Pons (tissue), 1 donor: ENCODE results near the gene TMBIM1.

Experiments used
- DNase-seq: peaks from one replicate; pipeline ENCODE4 v3.0.0-alpha.2; 2016; ENCODE audit warnings: low spot score

The TMBIM1 gene

DNA sequence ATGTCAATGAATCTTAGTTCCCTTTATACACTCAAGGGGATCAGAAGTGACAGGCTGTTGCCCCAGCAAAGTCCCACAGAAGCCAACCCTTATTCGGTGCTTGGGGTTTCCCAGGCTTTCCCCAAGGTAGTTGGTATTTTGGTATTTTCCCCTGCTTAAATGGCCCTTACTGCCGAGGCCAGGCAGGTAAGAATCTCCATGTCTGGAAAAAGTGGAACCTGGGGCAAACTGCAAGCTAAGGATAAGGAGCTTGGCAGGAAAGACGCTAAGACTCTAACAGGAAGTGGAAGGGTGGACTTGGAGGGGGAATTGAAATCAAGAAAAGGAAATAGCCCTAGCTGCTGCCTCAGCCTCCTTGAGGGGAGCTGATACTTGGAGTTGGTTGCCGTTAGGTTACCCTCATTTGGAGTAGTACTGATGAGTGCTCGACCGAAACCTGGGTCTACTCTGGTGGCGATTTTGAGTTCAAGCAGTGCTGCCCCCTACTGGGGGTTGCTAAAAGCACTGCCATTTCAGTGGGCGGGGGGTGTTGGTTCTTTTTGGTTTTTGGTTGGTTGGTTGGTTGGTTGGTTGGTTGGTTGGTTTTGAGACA, 34.8 kb downstream of the TMBIM1 start:
- DNase-seq: peak; percentile 84

DNA sequence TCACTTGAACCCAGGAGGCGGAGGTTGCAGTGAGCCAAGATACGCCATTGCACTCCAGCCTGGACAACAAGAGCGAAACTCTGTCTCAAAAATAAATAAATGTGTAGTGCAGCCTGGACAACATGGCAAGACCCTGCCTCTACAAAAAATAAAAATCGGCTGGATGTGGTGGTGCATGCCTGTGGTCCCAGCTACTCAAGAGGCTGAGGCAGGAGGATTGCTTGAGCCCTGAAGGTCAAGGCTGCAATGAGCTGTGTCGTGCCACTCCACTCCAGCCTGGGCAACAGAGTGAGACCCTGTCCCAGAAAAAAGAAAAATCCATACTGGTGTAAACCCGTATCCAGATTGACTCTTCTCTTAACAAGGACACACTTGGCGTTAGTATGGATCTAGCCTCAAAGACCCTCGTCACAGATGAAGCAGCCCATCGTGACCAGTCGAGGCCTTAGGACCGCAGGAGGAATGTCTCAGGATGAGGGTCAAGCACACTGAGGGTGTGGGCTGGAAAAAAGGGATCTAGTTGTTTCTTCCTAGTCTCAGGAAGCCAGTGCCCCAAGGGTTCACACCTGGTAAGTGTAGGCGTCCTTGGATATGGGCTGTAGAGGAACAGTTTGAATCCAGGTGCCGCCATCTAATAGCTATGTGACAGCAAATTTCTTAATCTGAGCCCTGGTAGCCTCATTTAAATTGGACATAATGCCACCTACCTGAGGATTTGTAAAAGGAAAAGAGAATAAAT, 35.5 kb downstream of the TMBIM1 start:
- DNase-seq: no peak

DNA sequence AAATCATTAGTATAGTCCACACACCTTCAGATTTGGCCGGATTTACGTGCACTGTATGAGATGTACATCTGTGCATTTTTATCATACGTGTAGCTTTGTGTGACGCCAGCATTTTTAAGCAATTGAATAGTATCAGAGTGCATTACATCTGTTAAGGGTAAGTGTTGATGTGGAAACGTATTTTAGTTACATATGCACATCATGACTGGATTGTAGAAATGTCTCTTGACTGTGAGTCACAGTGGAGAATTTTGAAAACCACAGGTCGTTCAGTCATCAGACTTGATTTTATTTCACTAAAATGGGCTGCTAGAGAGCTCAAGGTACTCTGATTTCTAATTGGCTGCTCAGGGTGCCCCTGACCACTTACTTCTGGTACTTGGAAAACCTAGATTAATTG, 36.9 kb downstream of the TMBIM1 start:
- DNase-seq: no peak

DNA sequence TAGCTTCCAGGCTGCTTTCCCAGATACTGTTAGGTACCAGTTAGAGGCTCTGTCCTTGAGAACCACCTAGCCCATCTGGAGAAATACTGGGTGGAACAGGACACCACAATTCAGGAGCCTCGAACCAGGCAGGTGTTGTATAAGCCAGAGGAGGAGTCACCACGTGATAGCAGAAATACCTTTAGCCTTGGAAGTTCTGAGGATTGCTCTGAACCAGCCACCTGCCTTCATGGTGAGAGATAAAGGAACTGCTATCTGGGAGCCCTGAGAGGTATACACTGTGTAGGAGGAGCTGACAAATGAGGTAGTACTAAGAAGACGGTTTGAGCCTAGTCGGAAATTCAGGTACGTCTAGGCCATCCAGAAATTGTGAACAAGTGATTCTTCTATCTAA, 39.1 kb downstream of the TMBIM1 start:
- no peak for DNase-seq

DNA sequence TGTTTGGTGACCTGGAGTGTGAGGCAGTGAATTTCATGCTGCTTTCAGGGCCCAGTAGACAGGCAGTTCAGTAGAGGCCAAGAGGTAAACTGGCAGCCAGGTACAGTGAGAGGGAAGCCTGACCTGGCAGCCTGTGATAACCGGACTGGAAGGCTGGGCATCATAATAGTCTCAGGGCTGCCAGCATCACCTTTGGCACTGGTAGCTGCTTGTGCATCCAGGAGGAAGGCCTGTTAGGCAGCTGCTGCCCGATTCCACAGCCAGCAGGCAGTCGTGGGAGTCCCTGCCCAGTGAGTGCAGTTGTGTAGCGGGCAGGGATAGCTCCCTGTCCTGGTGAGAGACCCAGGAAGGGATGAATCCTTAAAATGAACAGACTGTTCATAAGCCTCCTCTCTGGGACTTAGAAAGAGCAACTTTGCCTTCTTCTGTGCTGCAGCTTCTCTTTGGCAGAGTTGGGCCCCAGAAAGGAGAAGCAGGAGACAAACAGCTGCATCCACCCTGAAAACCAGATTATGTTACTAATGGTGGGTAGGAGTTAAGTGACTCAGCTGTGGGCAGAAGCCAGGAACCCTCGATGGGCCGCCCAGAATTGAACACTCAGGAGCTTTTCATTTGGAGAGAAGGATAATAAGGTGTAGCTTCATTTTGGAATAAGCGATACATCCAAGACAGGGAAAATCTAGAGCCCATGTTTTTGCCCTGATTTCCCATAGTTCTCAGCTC, 39.6 kb downstream of the TMBIM1 start:
- no peak for DNase-seq

DNA sequence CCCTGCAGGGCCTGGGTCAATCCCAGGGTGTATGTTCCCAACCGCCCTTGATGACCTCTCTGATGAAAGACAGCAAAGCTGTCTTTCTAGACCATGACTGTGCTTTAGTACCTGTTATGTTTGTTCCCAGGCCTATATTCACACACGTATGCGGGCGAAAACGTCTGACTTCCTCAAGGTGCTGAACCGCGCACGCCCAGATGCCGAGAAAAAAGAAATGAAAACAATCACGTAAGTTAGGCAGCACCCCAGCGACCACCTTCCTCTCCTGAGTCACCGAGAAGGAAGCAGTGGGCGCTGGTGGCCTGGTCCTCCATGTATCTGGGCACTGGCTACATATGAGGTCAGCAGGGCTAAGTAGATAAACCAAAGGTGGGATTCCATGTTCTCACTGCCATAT, 42.6 kb downstream of the TMBIM1 start:
- DNase-seq: no peak

DNA sequence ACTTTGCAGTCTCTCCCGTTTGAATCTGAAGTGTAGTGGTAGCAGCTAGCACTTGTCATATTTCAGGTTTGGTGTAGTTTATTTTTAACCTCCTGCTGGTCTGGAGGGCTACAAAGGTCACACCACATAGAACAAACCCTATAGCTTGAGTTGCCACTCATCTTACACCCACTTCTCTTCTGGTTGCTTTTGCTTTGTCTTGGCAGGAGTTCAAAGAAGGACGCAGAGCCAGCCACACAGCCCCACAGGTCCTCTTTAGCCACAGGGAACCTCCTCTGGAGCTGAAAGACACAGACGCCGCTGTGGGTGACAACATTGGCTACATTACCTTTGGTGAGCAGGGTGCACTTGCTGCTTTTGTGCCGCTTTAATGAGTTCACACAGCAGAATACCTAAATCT, 47.1 kb downstream of the TMBIM1 start:
- no peak for DNase-seq

DNA sequence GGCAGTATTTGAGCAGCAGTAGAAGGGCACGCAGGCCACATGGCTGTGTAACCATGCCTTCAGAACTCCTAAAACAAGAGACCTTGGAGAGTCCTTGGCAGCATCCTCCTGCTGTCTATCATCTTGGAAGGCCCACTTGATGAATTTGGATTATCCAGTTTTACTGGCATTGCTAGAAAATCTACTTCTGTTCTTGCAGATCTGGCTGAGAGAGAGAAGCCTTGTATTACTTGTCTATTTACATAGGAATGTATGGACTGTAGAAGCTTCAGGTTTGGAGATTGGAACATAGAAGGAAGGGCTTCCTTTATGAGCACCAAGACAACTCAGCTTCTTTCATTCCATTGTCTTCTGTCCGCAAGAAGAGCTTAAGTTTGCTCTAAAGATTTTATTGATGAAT, 47.6 kb downstream of the TMBIM1 start:
- no peak for DNase-seq

DNA sequence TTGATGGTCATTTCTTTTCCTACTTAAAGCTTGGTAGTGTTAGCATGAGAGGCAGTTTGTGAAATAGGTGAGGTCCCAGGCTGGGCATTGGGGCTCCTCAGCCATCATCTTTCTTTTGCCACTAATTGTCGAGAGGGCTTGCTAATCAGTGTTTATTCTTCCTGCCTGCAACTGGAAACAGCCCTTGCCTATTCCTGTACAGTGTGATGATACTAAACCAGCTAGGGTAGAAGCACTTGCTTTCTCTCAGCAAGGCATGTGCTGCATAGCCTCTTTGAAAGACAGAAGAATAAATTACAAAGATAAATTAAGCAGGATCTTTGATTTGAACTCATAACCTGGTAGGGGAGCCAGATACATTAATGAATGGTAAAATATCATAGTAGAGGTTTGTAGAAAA, 48.1 kb downstream of the TMBIM1 start:
- DNase-seq: no peak

DNA sequence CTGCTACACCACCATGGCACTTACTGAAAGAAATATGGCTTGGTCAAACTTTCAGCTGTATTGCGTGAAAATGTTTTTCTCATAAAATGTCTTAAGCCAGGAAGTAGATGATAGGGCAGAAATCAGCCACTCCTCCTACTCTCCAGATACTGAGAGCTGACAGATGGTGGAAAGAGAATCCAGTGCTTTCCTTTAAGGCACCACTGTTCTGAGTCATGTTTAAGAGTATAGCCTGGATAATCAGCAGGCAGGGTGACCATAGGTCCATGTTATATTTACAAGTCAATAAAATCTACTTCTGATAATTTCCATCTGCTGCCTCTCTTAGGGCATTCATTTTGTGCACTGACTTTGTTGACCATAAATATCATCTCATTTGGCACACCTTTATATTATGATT, 53.4 kb downstream of the TMBIM1 start:
- no peak for DNase-seq

DNA sequence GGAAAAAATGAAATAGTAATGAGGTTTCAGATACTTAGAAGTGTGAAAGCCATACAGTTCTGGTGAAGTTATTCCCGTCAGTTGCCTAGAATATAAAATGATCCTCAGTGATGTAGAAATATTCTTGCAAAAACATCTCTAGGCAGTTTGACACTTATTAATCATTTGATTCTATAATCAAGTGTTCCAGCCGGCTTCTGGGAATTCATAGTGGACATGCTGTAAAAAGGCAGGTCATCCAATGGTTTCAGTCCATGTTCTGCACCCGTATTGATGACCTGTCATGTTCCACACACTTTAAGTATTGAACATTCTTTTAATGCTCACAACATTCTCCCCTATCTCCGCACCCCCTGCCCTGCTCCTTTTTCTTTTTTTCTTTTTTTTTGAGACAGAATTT, 55.5 kb downstream of the TMBIM1 start:
- DNase-seq: no peak

DNA sequence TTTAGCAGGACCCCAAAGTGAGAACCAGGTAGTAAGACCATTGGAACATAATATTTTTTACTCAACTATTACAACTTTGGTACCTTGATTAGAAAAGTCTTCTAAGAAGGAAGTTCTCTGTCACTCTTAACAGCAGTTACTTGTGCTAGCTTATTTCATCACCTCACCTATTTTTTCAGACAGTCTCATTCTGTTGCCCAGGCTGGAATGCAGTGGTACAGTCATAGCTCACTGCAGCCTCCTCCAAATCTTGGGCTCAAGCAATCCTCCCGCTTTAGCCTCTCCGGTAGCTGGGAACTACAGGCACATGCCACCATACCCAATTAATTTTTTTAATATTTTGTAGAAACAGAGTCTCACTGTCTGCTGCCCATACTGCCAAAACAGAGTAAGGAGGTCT, 57.3 kb downstream of the TMBIM1 start:
- DNase-seq: no peak

DNA sequence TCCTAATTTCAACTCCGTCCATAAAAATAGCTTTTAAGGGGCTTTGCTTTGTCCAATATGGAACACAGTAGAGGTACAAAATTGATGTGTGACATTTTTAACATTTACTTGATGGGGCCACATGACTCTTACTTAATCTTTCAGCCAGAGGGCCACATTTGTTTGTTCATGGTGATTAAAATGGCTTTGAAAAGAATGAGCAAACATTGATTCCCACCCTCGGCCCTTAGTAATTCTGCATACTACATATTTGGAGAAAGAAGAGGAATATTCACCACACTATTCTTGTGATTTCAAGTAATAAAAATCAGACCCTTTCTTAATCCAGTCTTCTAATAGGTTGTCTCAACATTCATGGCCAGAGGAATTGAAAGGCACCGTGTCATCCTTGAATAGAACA, 57.8 kb downstream of the TMBIM1 start:
- DNase-seq: no peak

DNA sequence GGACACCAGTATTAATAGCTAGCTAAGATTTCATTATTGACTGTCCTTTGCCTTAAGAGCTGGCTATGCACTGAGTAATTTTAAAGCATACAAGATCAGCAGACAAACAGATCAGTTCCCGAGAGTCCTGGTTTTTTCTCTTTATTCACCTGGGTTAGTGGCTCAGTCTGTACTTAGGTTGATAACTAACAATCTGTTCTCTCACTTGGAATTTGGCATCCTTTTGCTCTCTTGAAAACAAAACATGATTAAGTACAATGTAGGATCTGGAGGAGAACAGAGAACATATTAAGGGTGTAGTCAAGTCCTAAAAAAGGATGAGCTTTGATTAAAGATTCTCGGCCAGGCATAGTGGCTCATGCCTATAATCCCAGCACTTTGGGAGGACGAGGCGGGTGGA, 58.8 kb downstream of the TMBIM1 start:
- no peak for DNase-seq

DNA sequence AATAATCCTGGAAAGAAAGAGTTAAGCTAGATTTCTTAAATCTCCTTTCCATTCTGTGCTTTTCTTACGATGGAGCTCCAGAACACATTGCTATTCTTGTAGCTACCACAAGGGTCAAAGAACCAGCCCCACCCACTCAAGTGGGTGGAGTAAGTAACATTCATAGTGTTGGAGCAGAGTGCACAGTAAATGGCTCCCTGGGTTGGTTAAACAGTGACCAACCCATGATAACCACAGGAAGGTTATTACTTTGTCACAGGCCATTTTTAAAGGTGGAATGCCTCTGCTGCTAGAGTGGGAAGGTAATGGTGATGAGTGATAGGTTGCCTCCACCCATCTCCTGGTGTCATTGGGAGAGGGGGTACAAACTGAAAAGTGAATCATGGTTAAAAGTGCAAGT, 61.4 kb downstream of the TMBIM1 start:
- no peak for DNase-seq

DNA sequence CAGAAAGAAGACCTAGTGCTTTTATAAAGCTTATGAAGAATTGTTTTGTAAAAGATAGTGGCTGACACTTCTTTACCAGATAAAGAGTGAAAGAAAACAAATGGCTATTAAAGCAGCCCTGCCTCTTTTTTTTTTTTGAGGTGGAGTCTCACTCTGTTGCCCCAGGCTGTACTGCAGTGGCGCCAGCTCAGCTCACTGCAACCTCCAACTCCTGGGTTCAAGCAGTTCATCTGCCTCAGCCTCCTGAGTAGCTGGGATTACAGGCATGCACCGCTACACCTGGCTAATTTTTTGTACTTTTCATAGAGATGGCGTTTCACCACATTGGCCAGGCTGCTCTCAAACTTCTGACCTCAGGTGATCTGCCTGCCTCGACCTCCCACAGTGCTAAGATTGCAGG, 62.5 kb downstream of the TMBIM1 start:
- no peak for DNase-seq

DNA sequence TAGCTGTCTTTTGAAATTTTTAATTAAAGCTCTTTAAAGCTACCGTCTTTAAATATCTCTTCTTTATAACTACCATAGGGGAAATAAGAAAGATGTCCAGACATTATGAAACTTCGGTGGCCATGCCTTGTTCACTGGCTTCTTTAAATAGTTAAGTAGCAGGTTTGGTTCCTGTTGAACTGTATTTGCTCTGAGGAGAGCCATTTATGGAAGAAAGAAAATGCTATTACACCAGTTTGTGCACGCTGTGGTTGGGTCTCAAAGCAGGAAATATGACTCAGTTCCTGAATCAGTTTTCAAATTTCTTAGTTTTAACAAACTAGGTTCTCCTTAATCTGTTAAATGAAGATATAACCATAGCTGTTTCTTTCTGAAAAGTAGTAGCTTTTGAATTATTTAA, 63.1 kb downstream of the TMBIM1 start:
- DNase-seq: peak; percentile 66

DNA sequence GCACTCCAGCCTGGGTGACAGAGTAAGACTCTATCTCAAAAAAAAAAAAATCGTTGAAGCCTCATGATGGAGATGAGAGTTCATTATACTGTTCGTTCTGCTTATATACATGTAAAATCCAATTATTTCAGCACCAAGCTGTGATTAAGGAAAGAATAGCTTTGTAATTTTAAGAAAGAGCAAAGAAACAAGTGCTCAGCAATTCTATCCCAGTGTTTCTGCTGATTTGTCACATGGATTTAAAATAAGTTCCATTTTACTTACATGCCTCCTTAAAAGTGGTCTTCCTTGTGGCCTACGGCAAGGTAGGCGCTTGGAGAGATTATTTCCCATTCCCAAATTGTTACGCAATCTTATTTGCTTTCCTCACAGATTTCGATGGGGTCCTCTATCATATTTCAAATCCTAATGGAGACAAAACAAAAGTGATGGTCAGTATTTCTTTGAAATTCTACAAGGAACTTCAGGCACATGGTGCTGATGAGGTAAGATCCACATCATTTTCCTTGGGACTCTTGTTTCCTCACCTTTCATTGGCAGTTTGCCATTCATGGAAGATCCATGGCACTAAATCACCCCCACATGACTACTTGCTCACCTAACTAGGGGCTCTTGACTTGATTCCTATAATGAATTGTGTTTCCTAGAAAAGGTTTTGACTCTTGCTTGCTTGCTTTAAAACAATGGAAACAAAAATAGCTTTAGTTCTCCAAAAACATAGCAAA, 63.8 kb downstream of the TMBIM1 start:
- no peak for DNase-seq

DNA sequence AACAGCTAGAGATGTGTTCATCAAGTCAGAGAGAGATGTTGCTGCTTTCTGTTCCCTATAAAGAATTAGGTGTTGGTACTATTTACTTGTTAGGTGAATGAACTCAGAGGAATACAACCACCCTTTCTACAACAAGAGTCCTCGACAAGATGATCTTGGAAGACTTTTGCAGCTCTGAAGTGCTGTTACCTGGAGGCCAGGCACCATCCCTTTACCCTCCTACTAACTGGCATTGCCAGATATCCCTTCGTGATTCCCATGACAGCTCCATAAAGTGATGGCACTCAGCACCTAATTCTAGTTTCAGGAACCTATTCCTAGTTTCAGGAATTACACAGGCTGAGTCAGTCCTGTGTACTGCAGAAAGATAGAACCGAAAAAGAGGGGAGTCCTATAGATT, 65.4 kb downstream of the TMBIM1 start:
- no peak for DNase-seq
